ENCODE measurements around the gene COL10A1.

GRCh38 chr6:116159782-116160524 is 34.0 kb upstream of the COL10A1 start:
- TF ChIP-seq, protein P1, sequence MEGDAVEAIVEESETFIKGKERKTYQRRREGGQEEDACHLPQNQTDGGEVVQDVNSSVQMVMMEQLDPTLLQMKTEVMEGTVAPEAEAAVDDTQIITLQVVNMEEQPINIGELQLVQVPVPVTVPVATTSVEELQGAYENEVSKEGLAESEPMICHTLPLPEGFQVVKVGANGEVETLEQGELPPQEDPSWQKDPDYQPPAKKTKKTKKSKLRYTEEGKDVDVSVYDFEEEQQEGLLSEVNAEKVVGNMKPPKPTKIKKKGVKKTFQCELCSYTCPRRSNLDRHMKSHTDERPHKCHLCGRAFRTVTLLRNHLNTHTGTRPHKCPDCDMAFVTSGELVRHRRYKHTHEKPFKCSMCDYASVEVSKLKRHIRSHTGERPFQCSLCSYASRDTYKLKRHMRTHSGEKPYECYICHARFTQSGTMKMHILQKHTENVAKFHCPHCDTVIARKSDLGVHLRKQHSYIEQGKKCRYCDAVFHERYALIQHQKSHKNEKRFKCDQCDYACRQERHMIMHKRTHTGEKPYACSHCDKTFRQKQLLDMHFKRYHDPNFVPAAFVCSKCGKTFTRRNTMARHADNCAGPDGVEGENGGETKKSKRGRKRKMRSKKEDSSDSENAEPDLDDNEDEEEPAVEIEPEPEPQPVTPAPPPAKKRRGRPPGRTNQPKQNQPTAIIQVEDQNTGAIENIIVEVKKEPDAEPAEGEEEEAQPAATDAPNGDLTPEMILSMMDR (IDR thresholded peaks at IDR 0.05), result no peak
- TF ChIP-seq SREBF2 (IDR thresholded peaks at IDR 0.05) (no peak), POLR2A (IDR thresholded peaks at IDR 0.05; ENCODE audit: low read length) (no peak), ESRRA (IDR thresholded peaks at IDR 0.05; ENCODE audit: borderline replicate concordance, low read length) (no peak), PBX3 (IDR thresholded peaks at IDR 0.05) (no peak), PHF8 (IDR thresholded peaks at IDR 0.05; ENCODE audit: borderline replicate concordance, low read depth) (no peak), RARB (CRISPR knock-in tag; IDR thresholded peaks at IDR 0.05) (no peak), JUN (IDR thresholded peaks at IDR 0.05) (no peak), FOSL2 (IDR thresholded peaks at IDR 0.05) (no peak), FOSL2 (CRISPR knock-in tag; IDR thresholded peaks at IDR 0.05) (no peak), KDM1A (IDR thresholded peaks at IDR 0.05; ENCODE audit: low read depth) (no peak), TFCP2L1 (CRISPR knock-in tag; IDR thresholded peaks at IDR 0.05) (no peak)
- TF ChIP-seq, protein P2, sequence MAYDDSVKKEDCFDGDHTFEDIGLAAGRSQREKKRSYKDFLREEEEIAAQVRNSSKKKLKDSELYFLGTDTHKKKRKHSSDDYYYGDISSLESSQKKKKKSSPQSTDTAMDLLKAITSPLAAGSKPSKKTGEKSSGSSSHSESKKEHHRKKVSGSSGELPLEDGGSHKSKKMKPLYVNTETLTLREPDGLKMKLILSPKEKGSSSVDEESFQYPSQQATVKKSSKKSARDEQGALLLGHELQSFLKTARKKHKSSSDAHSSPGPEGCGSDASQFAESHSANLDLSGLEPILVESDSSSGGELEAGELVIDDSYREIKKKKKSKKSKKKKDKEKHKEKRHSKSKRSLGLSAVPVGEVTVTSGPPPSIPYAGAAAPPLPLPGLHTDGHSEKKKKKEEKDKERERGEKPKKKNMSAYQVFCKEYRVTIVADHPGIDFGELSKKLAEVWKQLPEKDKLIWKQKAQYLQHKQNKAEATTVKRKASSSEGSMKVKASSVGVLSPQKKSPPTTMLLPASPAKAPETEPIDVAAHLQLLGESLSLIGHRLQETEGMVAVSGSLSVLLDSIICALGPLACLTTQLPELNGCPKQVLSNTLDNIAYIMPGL (CRISPR knock-in tag; IDR thresholded peaks at IDR 0.05; ENCODE audit: borderline replicate concordance), result no peak

All from A549 (cell line).